ENCODE measurements around the gene VSTM4. TPM values are rescaled to one million over a fixed set of nuclear protein-coding genes. Genes with fewer than 3 reads are reported as not detected.

Gene VSTM4
- total and polyA plus RNA-seq, 2 experiments from 2014 or later, result 0.21 to 0.66 TPM

GRCh38 chr10:48974510-48975156, 140.7 kb downstream of the VSTM4 start:
- H3K27ac ChIP-seq (ENCODE audit: low read depth), result no peak overlapping the region
- no peak overlapping the region for H3K27ac Mint-ChIP-seq
- H3K4me1 Mint-ChIP-seq, result no peaks in the 10 kb centered on the region
- DNase-seq (ENCODE audit: low spot score) (no peak), ATAC-seq (no peak)
- no peak overlapping the region for H3K4me3 ChIP-seq
- TF ChIP-seq POLR2AphosphoS5 (IDR thresholded peaks at IDR 0.05; ENCODE audit: low read depth), result no peak
- TF ChIP-seq CREB1 (CRISPR knock-in tag; IDR thresholded peaks at IDR 0.05; ENCODE audit: low read depth), result no peak
- TF ChIP-seq EZH2 (IDR thresholded peaks at IDR 0.05; ENCODE audit: low read depth, unreplicated experiment), result no peak
- TF ChIP-seq JUNB (IDR thresholded peaks at IDR 0.05; ENCODE audit: unreplicated experiment), result no peak
- no peak for TF ChIP-seq STAT1 (IDR thresholded peaks at IDR 0.05; ENCODE audit: unreplicated experiment)
- no peaks in the 10 kb centered on the region for H3K9me3 Mint-ChIP-seq
- H2AFZ ChIP-seq, result no peak overlapping the region
- H3F3A ChIP-seq (replicated peaks; ENCODE audit: low read depth), result no peaks in the 10 kb centered on the region
- H4K20me1 ChIP-seq (replicated peaks; ENCODE audit: insufficient read depth), result no peaks in the 10 kb centered on the region
- H3K36me3 Mint-ChIP-seq (ENCODE audit: low read depth), result no peaks in the 10 kb centered on the region
- no peaks in the 10 kb centered on the region for H3K36me3 ChIP-seq (ENCODE audit: insufficient read depth)
- H3K79me2 ChIP-seq (replicated peaks; ENCODE audit: insufficient read depth), result no peaks in the 10 kb centered on the region
- H3K9me2 ChIP-seq (ENCODE audit: insufficient read depth), result 0 out of 2 replicates have a peak, but pooled peaks cover 3% of the 10 kb centered on the region
- H3K4me3 Mint-ChIP-seq, result no peak overlapping the region
- peaks cover 13% of the 10 kb centered on the region for H3K27me3 Mint-ChIP-seq (ENCODE audit: insufficient read depth, low read depth, poor library complexity)
- no peak overlapping the region for H3K4me2 ChIP-seq
- no peaks in the 10 kb centered on the region for H3K27me3 ChIP-seq (ENCODE audit: insufficient read depth)
- no peaks in the 10 kb centered on the region for H3K4me1 ChIP-seq (ENCODE audit: insufficient read depth)

GRCh38 chr10:48973065-48973464, 142.3 kb downstream of the VSTM4 start:
- H3K27ac Mint-ChIP-seq, result no peak overlapping the region
- H3K36me3 ChIP-seq (ENCODE audit: insufficient read depth), result no peaks in the 10 kb centered on the region
- no peak overlapping the region for H3K4me2 ChIP-seq
- H3K27me3 Mint-ChIP-seq (ENCODE audit: insufficient read depth, low read depth, poor library complexity), result peaks cover 12% of the 10 kb centered on the region
- ATAC-seq (no peak), DNase-seq (ENCODE audit: low spot score) (no peak)
- H4K20me1 ChIP-seq (replicated peaks; ENCODE audit: insufficient read depth), result no peaks in the 10 kb centered on the region
- no peak overlapping the region for H3K4me3 ChIP-seq
- no peaks in the 10 kb centered on the region for H3K79me2 ChIP-seq (replicated peaks; ENCODE audit: insufficient read depth)
- no peaks in the 10 kb centered on the region for H3F3A ChIP-seq (replicated peaks; ENCODE audit: low read depth)
- H3K4me1 Mint-ChIP-seq, result no peaks in the 10 kb centered on the region
- no peaks in the 10 kb centered on the region for H3K9me3 Mint-ChIP-seq
- H3K4me1 ChIP-seq (ENCODE audit: insufficient read depth), result no peaks in the 10 kb centered on the region
- H3K36me3 Mint-ChIP-seq (ENCODE audit: low read depth), result no peaks in the 10 kb centered on the region
- no peak overlapping the region for H3K4me3 Mint-ChIP-seq
- no peak overlapping the region for H3K27ac ChIP-seq (ENCODE audit: low read depth)
- no peak overlapping the region for H2AFZ ChIP-seq
- H3K9me2 ChIP-seq (ENCODE audit: insufficient read depth), result 0 out of 2 replicates have a peak, but pooled peaks cover 3% of the 10 kb centered on the region
- no peaks in the 10 kb centered on the region for H3K27me3 ChIP-seq (ENCODE audit: insufficient read depth)
- no peak for TF ChIP-seq CTCF (conservative IDR thresholded peaks at IDR 0.05; ENCODE audit: low read depth in 2 of 2)
- no peak for TF ChIP-seq ZNF462 (CRISPR knock-in tag; IDR thresholded peaks at IDR 0.05)
- TF ChIP-seq STAT1 (IDR thresholded peaks at IDR 0.05; ENCODE audit: unreplicated experiment), result no peak
- TF ChIP-seq CREB1 (CRISPR knock-in tag; IDR thresholded peaks at IDR 0.05; ENCODE audit: low read depth), result no peak
- TF ChIP-seq ETS1 (IDR thresholded peaks at IDR 0.05), result no peak
- no peak for TF ChIP-seq EZH2 (IDR thresholded peaks at IDR 0.05; ENCODE audit: low read depth, unreplicated experiment)
- TF ChIP-seq NANOG (IDR thresholded peaks at IDR 0.05; ENCODE audit: borderline replicate concordance), result no peak
- TF ChIP-seq ZNF331 (CRISPR knock-in tag; IDR thresholded peaks at IDR 0.05; ENCODE audit: low read depth), result no peak
- TF ChIP-seq POLR2AphosphoS5 (IDR thresholded peaks at IDR 0.05; ENCODE audit: low read depth), result no peak
- no peak for TF ChIP-seq ZNF114 (CRISPR knock-in tag; IDR thresholded peaks at IDR 0.05)
- no peak for TF ChIP-seq EZH2phosphoT487 (IDR thresholded peaks at IDR 0.05; ENCODE audit: unreplicated experiment)
- TF ChIP-seq JUNB (IDR thresholded peaks at IDR 0.05; ENCODE audit: unreplicated experiment), result no peak

Measured in GM23338 (cell line).